Measurements from ENCODE around the gene GID4.
"Not testable (repeated sequence)": the region's sequence is repeated elsewhere in the genome, so short reads cannot be mapped to it uniquely, and the experiment has no call there.

The GID4 gene

GRCh38 chr17:18038861-18039534, at the start of gene GID4, which contains the start of gene ATPAF2:
Gene GID4 (plus strand): TSS chr17:18039408. CDS start chr17:18039465, 57 bp downstream.
Gene ATPAF2 (minus strand): TSS chr17:18039168. CDS start chr17:18039013, 155 bp downstream.
- DNase-seq = peak; percentile 100

GRCh38 chr17:17989618-17990017, 49.6 kb upstream of the GID4 start:
- DNase-seq = no peak

GRCh38 chr17:17990282-17990681, 48.9 kb upstream of the GID4 start:
- no peak for DNase-seq

- DNase-seq = no peak
Measured at GRCh38 chr17:17993366-17993765, 45.8 kb upstream of the GID4 start.

- DNase-seq = no peak
Measured at GRCh38 chr17:17993852-17994251, 45.4 kb upstream of the GID4 start.

GRCh38 chr17:17994271-17995069, 44.7 kb upstream of the GID4 start:
- no peak for DNase-seq

GRCh38 chr17:17995887-17996286, 43.3 kb upstream of the GID4 start:
- not testable (repeated sequence) for DNase-seq

GRCh38 chr17:17998934-17999333, 40.3 kb upstream of the GID4 start:
- DNase-seq = no peak

- DNase-seq = no peak
Measured at GRCh38 chr17:17999364-18000029, 39.7 kb upstream of the GID4 start.

- DNase-seq = no peak
Measured at GRCh38 chr17:18000030-18000408, 39.2 kb upstream of the GID4 start.

GRCh38 chr17:18002171-18002570, 37.0 kb upstream of the GID4 start:
- no peak for DNase-seq

- DNase-seq = no peak
Measured at GRCh38 chr17:18004345-18004744, 34.9 kb upstream of the GID4 start.

GRCh38 chr17:18004884-18005305, 34.3 kb upstream of the GID4 start:
- DNase-seq = no peak

GRCh38 chr17:18005496-18005895, 33.7 kb upstream of the GID4 start:
- no peak for DNase-seq

GRCh38 chr17:18006495-18007239, 32.5 kb upstream of the GID4 start:
- DNase-seq = no peak

GRCh38 chr17:18008496-18009268, 30.5 kb upstream of the GID4 start:
- no peak for DNase-seq

- DNase-seq = no peak
Measured at GRCh38 chr17:18009609-18010420, 29.4 kb upstream of the GID4 start.

GRCh38 chr17:18011286-18011685, 27.9 kb upstream of the GID4 start:
- no peak for DNase-seq

- DNase-seq = no peak
Measured at GRCh38 chr17:18014006-18014405, 25.2 kb upstream of the GID4 start.

- no peak for DNase-seq
Measured at GRCh38 chr17:18015593-18015992, 23.6 kb upstream of the GID4 start.

GRCh38 chr17:18016426-18016825, 22.8 kb upstream of the GID4 start:
- DNase-seq = no peak

All from activated effector memory CD4-positive, alpha-beta T cell treated with anti-CD3 and anti-CD28 coated beads, Interleukin-2, amount 50 U/mL, for 16 hours (primary cell).